ACHN (cell line): ENCODE measurements around the gene CES5A.
"Not testable (repeated sequence)": the region's sequence is repeated elsewhere in the genome, so short reads cannot be mapped to it uniquely, and the experiment has no call there.

Experiments used
- DNase-seq: peaks from one replicate; pipeline ENCODE4 v3.0.0-alpha.2; 2015
- in situ Hi-C: cut with HindIII; loops from 2 replicates; pipeline ENCODE4 v1.10.0; 2017; ENCODE audit warnings: low sequenced_read_pairs, low pct_ligation_motif_present, low pct_unique_long_range_greater_than_20kb

The CES5A gene, protein sequence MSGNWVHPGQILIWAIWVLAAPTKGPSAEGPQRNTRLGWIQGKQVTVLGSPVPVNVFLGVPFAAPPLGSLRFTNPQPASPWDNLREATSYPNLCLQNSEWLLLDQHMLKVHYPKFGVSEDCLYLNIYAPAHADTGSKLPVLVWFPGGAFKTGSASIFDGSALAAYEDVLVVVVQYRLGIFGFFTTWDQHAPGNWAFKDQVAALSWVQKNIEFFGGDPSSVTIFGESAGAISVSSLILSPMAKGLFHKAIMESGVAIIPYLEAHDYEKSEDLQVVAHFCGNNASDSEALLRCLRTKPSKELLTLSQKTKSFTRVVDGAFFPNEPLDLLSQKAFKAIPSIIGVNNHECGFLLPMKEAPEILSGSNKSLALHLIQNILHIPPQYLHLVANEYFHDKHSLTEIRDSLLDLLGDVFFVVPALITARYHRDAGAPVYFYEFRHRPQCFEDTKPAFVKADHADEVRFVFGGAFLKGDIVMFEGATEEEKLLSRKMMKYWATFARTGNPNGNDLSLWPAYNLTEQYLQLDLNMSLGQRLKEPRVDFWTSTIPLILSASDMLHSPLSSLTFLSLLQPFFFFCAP

DNA sequence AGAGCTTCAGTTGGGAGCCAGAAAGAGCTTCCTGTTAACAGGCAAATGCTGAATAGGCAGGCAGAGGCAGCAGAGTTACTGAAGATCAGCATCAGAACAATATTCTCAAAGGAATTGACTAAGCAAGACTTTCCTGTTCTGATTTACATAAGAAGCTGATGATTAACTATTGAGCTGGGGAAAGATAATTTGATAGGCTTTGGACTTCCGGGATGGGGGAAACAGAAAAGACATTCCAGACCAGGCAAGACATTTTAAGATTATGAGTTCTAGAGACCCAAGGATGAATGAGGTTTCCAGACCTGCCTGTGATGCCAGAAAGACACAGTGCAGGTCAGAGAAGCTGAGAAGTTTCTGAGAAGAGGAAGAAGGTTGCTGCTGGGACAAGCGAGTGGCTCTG is at the start of gene CES5A:
CES5A (minus strand) TSS at position 101 of the 400 bp plus-strand sequence. CDS start 152 bp downstream, outside the sequence.
- DNase-seq, result no peak
- in situ Hi-C loops, result no loop called here

DNA sequence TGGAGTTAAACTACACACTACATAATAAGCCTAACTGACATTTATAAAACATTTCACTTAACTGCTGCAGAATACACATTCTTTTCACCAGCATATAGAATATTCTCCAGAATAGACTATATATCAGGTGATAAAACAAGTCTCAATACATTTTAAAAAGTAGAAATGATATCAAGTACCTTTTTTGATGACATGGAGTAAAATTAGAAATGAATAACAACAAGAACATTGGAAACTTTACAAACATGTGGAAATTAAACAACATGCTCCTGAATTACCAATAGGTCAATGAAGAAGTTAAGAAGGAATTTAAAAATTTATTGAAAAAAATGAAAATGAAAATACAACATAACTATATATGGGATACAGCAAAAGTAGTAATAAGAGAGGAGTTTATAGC is 47.5 kb upstream of the CES5A start:
- DNase-seq, result no peak
- in situ Hi-C loops, result no loop called here

DNA sequence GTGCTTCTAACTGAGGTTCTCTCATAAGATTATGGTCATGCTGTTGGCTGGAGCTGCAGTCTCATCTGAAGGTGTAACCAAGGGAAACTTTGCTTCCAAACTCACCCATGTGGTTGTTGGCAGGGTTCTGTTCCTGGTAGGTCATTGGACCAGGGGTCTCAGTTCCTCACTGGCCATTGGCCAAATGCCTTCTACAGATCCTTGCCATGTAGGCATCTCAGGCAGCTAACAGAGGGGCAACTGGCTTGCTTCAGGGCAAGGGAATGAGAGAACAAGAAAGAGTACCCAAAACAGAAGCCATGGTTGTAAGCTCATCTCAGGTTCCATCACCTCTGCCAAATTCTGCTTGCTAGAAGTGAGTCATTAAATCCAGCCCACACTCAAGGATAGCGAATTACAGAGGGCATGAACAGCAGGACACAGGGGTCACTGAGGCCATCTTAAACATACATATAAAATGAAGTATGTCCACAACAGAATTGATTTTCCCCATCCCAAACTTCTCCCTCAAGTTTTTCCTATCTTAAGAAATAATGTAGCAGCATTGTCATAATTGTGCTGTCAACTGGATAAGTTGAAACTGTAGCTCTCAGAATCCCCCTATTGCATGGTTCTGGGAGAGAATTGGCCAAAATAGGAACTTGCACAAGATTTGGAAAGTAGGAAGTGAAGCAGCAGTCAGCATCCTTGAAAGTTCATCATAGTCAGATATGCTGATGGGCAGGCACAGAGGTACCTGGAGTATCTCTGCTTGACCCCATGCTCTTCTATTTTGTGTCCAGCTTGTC is 42.4 kb upstream of the CES5A start:
- in situ Hi-C loops, result no loop called here
- no peak for DNase-seq

DNA sequence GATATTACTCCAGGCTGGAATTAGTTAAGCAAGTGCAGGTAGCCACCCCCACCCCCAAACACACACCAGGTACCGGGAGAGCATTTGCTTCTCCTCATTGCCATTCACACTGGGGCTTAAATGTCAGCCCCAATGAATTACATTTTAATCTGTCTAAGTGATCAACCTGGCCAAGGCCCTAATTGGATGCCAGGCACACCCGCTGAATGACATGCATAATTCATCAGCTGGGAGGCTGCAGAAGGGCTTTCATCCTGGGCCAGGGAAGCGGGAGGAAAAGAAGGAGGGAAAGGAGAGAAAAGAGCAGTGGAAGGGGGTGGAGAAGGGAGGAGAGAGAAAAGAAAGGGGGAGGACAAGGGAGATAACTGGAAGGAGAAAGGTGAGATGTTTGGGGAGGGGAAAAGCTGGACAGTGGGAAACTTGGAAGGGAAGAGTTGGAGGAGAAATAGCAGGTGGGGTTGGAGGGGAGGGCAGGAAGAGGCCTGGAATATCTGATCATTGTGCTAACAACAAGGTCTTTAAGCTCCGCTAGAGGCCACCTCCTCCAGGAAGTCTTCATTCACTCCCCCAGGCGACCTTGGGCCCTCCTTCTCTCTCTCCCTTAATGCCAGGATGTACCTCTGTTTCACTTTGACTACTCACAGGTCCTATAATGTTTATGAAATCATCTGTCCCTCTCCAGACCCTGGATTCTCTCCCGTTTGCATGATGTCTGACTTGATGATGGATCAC is 40.1 kb upstream of the CES5A start:
- no peak for DNase-seq
- in situ Hi-C loops, result no loop called here

DNA sequence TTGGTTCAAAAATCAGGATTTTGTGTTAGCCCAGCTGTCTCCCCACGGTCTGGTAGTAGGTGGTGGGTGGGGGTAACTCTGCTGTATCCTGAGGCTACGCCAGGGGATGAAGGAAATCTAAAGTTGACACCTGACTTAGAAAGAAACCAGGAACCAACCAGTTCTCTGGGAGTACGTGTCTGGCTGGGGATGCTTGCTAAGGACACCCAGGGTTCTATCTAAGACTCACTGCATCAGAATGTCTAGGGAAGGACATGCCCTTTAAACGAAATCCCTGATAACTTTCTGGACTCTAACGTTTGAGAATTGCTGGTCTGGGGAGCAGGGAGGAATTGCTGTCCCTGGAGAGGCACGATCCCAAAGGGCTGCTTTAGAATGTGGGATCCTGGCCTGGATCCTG is 39.2 kb upstream of the CES5A start:
- DNase-seq, result no peak
- in situ Hi-C loops, result no loop called here

DNA sequence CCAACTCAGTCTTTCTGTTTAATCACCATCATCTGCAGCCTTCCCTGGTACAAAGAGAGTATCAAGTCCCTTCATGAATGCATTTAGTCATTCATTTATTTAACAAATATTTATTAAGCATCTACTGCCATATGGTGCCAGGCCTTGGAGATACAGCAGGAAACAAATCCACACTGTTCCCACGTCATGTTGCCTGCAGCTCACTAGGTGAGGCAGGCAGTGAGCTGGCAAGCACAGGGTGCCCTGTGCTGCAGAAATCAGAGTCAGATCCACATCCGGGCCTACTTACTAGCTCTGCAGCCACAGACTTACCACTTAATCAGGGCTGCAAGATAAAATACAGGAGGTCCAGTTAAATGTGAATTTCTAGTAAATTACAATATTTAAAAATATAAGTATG is 38.5 kb upstream of the CES5A start:
- DNase-seq, result no peak
- in situ Hi-C loops, result no loop called here

DNA sequence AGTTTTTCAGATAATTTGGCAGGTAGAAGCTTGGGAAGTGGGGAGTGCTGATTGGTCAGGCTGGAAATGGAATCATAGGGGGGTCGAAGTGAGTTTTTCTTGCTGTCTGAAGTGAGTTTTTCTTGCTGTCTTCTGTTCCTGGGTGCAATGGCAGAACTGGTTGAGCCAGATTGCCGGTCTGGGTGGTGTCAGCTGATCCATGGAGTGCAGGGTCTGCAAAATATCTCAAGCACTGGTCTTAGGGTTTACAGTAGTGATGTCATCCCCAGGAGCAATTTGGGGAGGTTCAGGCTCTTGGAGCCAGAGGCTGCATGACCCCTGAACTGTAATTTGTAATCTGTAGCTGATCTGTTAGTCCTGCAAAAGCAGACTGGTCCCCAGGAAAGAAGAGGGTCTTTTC is 37.9 kb upstream of the CES5A start:
- in situ Hi-C loops, DNase-seq: not testable (repeated sequence)

DNA sequence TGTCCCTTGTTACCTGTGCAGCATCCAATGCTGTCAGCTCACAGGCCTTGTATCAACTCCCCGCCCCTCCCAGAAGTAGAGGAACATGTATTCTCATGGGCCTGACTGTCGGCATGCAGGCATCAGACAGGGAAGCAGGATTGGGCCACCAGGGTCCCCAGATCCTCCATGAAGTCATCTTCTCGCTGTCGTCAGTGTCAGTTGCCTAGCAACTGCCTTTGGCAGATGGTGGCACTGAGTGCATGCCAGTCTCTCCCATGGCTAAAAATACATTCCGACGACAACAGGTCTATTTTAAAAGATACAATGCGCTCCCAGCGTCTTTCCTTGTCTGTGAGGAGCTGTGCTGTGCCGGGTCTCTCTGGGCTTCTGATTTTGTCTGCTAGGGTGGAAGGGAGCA is 36.8 kb upstream of the CES5A start:
- no peak for DNase-seq
- in situ Hi-C loops, result no loop called here

DNA sequence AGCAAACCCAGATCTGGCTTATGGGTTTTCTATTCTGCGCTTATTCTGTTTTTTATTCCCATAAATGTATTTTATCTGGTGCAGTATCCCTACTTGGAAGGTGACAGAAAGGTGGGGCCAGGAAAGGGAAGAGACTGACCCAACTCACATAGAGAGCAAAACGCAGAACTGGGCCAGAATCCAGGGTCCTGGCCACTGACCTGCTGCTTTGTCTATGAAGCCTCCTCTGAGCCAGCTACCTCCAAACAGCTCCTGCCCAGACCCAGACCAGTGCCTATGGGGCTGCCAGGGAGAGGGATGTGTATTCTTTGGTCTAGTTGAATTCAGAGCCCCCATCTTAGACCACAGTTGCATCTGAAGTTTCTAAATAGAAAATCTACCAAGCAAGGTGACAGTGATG is 36.4 kb upstream of the CES5A start:
- in situ Hi-C loops, result no loop called here
- no peak for DNase-seq

DNA sequence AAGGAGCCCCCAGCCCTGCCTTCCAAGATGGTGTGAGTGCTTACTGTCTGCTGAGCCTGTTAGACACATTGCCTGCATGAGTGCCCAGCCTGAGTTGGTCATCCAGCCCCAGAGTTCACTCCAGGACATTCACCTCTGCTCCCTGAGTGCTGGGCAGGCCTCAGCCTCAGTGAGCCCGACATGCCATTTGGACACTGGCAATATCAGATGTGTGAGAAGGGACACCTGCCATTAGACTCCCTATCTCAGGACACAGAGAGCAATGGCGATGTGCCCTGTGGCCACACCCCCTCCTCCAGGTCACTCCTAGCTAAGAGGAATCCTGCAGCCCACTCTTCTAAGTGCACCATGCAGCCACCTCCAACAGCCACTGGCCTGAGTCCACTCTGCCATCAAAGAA is 34.7 kb upstream of the CES5A start:
- no peak for DNase-seq
- in situ Hi-C loops, result no loop called here

DNA sequence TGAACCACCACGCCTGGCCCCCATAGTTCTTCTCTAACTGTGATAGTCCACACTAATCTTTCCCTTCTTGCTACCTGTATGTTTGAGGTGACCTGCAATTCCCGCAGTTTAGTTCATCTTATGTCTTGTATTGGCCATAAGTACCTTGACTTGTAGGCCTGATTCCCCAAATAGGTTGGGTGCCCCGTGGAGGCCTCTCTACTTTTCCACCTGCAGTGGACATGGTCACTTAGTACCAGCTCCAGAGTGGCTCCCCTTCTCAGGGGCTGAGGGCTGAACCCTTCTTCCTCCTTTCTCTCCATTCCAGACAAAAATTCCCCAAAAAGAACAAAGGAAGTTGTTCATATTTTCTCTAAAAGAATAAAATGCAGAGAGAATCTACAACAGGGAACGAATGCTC is 33.5 kb upstream of the CES5A start:
- DNase-seq, result no peak
- in situ Hi-C loops, result no loop called here

DNA sequence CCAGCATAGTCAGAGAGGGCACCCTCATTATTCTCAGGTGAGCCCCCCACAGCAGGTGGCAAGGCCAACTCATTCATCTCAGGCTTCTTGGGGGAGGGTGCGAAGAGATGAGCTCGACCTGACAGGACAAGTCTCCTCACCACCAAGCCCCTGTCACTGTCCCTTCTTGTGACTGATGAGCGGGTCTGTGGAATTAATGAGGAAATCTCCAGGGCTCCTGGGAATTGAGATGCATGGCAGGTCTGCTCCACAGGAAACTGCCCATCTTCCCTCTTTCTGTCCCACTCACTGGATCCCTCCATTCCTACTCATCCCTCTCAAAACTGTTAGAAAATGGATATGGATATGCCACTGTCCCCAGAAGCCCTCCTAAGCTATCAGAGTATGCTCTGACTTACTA is 32.5 kb upstream of the CES5A start:
- in situ Hi-C loops, result no loop called here
- no peak for DNase-seq

DNA sequence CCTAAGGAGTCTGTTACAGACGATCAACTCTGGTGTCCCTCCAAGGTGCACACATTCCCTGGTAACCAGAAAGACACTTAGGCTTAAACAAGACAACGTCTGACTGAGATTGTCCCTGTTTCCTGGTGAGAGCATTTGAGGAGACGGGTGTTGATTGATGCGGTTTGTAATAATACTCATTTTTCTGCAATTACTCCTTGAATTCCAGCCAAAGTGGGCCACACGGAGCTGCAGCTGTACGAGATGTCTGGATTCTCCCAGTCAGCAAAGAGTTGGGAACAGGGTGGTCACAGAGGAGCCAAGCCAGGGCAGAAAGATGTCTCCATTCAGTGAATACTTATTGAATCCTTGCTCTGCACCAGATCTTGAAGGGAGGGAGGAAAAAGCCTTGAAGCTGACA is 30.9 kb upstream of the CES5A start:
- no peak for DNase-seq
- in situ Hi-C loops, result no loop called here

DNA sequence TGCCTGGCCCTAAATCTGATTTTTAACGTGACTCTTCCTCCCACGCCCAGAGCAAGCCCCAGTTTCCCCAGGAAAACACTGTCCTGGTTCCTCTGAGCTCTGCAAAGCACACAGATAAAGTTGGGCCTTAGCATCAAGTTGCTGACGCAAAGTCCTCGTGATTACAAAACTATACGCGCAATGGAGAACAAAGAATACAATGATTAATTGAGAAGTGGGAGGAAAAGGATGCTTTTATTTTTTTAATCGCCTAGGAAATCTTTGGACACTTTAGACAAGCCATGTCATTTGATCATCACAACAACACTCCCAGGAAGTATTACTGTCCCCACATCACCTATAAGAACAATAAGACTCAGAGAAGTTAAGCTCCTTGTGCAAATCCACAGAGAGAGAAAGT is 30.5 kb upstream of the CES5A start:
- DNase-seq, result no peak
- in situ Hi-C loops, result no loop called here

DNA sequence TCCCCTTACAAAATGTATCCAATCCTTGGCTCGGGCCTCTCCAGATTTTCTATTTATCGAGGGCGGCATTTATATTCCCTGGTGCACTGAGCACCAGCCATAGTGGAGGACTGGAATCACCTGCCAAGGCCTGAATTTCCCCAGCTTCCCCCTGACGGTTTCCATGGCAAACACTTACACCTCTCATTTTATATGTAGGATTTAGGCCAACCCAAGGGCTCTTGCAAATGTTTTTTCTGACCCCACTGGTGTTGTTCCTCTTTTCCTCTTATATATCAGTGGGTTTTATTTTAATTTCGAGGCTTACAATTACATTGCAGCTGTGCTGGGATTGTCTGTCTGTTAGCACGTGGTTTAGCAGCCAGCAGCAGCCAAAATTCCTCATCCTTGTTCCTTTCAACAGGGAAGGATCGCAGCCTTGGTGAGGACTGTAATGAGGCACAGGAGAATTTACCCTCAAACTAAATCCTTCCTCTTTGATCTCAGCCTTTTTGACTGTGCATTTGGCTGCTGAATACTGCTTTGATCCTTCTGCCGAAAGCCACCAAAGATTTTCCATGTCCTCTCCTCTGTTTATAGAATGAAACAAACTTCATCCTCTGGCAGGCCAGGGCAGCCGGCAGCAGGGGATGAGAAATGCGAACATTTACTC is 26.5 kb upstream of the CES5A start:
- no peak for DNase-seq
- in situ Hi-C loops, result no loop called here

DNA sequence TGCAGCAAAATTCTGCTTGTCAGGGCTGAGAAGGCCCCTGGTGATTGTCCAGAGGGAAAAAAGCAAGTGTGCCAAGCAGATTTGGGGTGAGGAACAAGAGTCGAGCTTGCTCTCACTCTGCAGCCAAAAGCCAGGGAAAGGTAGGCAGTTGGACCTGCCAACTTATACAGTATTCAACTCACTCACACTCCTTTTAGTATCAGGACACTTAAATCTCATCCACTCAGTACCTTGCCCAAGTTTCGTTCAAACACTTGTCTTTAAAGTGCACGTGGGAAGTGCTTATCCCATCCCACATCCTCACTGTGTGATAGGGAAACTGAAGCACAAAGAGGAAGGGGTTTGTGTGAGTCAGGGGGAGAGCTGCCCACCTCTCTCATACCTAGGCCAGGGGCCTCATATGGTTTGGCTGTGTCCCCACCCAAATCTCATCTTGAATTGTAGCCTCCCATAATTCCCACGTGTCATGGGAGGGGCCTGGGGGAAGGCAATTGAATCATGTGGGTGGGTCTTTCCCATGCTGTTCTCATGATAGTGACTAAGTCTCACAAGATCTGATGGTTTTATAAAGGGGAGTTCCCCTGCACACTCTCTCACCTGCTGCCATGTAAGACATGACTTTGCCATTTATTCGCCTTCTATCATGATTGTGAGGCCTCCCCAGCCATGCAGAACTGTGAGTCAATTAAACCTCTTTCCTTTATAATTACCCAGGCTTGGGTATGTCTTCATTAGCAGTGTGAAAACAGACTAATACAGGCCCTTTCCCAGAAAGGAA is 25.6 kb upstream of the CES5A start:
- in situ Hi-C loops, result no loop called here
- DNase-seq, result no peak

DNA sequence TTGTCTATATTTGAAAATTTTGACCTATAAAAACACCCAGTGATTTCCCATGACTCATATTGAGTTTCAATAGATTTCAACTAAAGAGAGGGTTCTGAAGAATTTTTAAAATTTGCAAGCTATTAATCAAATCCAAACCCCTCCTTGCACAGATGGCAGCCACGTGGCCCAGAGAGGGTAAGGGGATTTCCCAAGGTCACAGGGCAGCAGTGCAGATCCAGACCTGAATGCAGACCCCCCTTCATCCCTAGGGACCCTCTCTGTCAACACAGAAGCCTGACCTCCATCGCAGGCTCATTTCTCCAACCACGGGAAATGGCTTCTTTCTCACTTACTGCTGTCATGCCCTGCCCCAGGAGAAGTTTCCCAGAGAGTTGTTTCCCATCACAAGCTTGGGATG is 24.7 kb upstream of the CES5A start:
- in situ Hi-C loops, result no loop called here

DNA sequence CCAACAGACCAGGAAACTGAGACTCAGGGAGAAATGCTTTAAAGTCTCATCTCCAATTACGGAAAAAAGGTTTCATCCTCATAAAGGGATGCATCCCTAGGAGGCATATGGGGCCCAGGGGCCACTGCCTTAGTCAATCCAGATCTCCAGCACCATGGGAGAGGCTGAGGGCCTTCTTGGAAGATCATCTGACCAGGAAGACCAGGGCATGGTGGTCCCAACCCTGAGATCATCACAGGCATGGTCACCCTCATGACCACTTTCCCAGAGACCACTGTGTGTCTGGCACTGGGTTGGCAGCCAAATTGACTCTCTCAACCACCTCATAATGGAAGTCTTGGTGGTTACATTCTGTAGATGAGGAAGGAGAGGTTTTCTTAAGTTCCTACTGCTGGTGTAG is 23.4 kb upstream of the CES5A start:
- in situ Hi-C loops, result no loop called here
- no peak for DNase-seq

More for the DNA sequence above, 24.7 kb upstream of the CES5A start:
- DNase-seq, result no peak
